Heart right ventricle (tissue), 16 donors: ENCODE measurements around the gene ITGBL1. TPM values are rescaled to one million over a fixed set of nuclear protein-coding genes. Genes with fewer than 3 reads are reported as not detected.

Experiments
- ATAC-seq, 8 donors: fragments of 200-7000 bp; cut with Tn5 transposase; one replicate each; pipeline ENCODE4 v1.9.1; 2020; ENCODE audit warnings: mild to moderate bottlenecking in 8 of 8, moderate library complexity in 8 of 8, moderate number of reproducible peaks in 1 of 8
- DNase-seq, 2 donors: peaks; one replicate each; pipeline ENCODE4 v3.0.0-alpha.2; 2020
- H3K27ac ChIP-seq, 10 donors: fragments of 200-600 bp; sonication (generic) in 2 of 10; one replicate each; pipeline versions ENCODE4 v1.5.0 to v1.8.0; 2020 to 2022; ENCODE audit warnings: mild to moderate bottlenecking in 3 of 10
- H3K27me3 ChIP-seq, 7 donors: fragments of 200-600 bp; one replicate each; pipeline ENCODE4 v1.8.0; 2021 to 2022; ENCODE audit warnings: mild to moderate bottlenecking in 2 of 7
- H3K36me3 ChIP-seq, 9 donors: fragments of 200-600 bp; sonication (generic) in 1 of 9; one replicate each; pipeline versions ENCODE4 v1.5.0 to v1.8.0; 2020 to 2022; ENCODE audit warnings: mild to moderate bottlenecking in 2 of 9
- H3K4me1 ChIP-seq, 9 donors: fragments of 200-600 bp; sonication (generic) in 1 of 9; one replicate each; pipeline versions ENCODE4 v1.5.0 to v1.8.0; 2020 to 2022; ENCODE audit warnings: mild to moderate bottlenecking in 4 of 9
- H3K4me3 ChIP-seq, 10 donors: fragments of 200-600 bp; sonication (generic) in 2 of 10; one replicate each; pipeline versions ENCODE4 v1.5.0 to v1.8.0; 2020 to 2022; ENCODE audit warnings: mild to moderate bottlenecking in 7 of 10, moderate library complexity in 2 of 10
- H3K9me3 ChIP-seq, 11 donors: fragments of 200-600 bp in 10 of 11; sonication (generic) in 2 of 11; one replicate each; pipeline versions ENCODE4 v1.5.0 to v1.8.0; 2013 to 2022; ENCODE audit warnings: mild to moderate bottlenecking in 2 of 11, control low read depth in 1 of 11, moderate library complexity in 1 of 11
- WGBS, 2 donors: extraction: QIAGEN DNeasy Blood & Tissue Kit; methylation state at CpG; one replicate each; pipeline ENCODE4 v1.1.7; 2013; ENCODE audit warnings: inconsistent platforms in 1 of 2; 5-methylcytosine and 5-hydroxymethylcytosine counted together
- intact Hi-C, 10 donors: fragments of 100-400 bp; cut with DNase I; formaldehyde crosslinking; loops; one replicate each; pipeline versions ENCODE4 v1.11.1 to v1.14.2; 2022
- polyA plus RNA-seq, 2 donors: library from polyadenylated mRNA; stranded (reverse); fragments of 200-250 nt; gene quantifications; one replicate each; pipeline ENCODE4 v1.2.3, GENCODE V29; 2013
- total RNA-seq, 10 donors: library from RNA; stranded (reverse); fragmentation: NEBNext Ultra II Directional in 3 of 10; extraction: Animal tissue kit (Norgen Biotek cat#: 25700) in 3 of 10; gene quantifications; one replicate each; pipeline versions ENCODE4 v1.2.1 to v1.2.4, GENCODE V29; 2021 to 2023
- TF ChIP-seq, protein P1 (sequence below), 9 donors: fragments of 200-600 bp; sonication (generic) in 2 of 9; IDR thresholded peaks; one replicate each; pipeline versions ENCODE4 v1.5.0 to v1.8.0; 2021 to 2022; ENCODE audit warnings: antibody characterized with exemption in 9 of 9, mild to moderate bottlenecking in 5 of 9, moderate library complexity in 1 of 9
- donor health status: Arrhythmogenic right ventricular cardiomyopathy.
- donor health status: ischemic (EF 13 %, LVEDD 7.1; RV severe dilation, severe dysfunction).
- donor health status: healthy with polysubstance abuse.
- donor health status: DM: no; HTN: yes; CAD: no.
- donor health status: DM: no; HTN: no; CAD: no.
- donor health status: ischemic (EF 25% LVEDD 6.9; RV normal size, moderate dysfunction).
- donor health status: ischemic (EF 25% LVEDD 5.7; RV mildly dilated, moderate dysfunction).
- donor health status: healthy.
- donor health status: DM: yes; HTN: yes; CAD: no.
- donor health status: Ischemic cardiomyopathy.
- donor health status: ischemic (EF 35%, LVEDD 5.7; RV mildly dilated, moderate dysfunction).
- donor health status: nonischemic (EF 11% LVEDD 7.7; RV severe dilation, severe dysfunction).
- donor health status: DM: yes; HTN: yes; CAD: no.
- donor health status: PGD.
- donor health status: ischemic (EF 29% LVEDD 5.4; RV normal size, mild dysfunction).
- donor health status: nonischemic (EF 23%, LVEDD 6.1; RV moderate dilation, normal function).

The ITGBL1 gene
- total and polyA plus RNA-seq, 12 donors: 0.78 to 11.9 (median 4.3) TPM

DNA sequence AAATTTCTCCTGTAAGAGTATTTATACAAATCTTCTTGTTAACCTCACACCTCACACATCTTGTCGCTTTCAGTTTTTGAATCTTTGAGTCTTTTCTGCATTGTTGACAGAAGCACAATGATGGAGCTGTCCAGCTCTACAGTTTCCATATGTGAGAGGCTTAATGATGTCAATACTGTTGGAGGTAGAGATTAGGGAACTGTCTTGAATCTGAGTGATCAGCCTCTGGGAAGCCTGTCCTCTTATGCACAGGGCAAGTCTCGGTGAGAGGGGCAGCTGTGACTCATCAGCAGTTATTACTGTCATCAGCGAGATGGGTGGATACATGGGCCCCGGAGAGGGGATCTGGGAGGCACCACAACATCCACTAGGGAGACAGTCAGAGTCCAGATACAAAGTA is 4.6 kb upstream of the ITGBL1 start:
- DNase-seq (no peak), ATAC-seq (no peak)
- no peak overlapping the region for H3K4me3 ChIP-seq
- no peaks in the 10 kb centered on the region for H3K9me3 ChIP-seq
- 50 to 55% methylated on average over 4 of the region's 4 CpGs for WGBS, 2 donors
- H3K27ac ChIP-seq: no peak overlapping the region
- H3K27me3 ChIP-seq: no peaks in the 10 kb centered on the region
- H3K36me3 ChIP-seq: no peaks in the 10 kb centered on the region
- no peaks in the 10 kb centered on the region for H3K4me1 ChIP-seq
- TF ChIP-seq, protein P1, sequence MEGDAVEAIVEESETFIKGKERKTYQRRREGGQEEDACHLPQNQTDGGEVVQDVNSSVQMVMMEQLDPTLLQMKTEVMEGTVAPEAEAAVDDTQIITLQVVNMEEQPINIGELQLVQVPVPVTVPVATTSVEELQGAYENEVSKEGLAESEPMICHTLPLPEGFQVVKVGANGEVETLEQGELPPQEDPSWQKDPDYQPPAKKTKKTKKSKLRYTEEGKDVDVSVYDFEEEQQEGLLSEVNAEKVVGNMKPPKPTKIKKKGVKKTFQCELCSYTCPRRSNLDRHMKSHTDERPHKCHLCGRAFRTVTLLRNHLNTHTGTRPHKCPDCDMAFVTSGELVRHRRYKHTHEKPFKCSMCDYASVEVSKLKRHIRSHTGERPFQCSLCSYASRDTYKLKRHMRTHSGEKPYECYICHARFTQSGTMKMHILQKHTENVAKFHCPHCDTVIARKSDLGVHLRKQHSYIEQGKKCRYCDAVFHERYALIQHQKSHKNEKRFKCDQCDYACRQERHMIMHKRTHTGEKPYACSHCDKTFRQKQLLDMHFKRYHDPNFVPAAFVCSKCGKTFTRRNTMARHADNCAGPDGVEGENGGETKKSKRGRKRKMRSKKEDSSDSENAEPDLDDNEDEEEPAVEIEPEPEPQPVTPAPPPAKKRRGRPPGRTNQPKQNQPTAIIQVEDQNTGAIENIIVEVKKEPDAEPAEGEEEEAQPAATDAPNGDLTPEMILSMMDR (IDR thresholded peaks at IDR 0.05): no peak
- intact Hi-C loops: no loop called here

DNA sequence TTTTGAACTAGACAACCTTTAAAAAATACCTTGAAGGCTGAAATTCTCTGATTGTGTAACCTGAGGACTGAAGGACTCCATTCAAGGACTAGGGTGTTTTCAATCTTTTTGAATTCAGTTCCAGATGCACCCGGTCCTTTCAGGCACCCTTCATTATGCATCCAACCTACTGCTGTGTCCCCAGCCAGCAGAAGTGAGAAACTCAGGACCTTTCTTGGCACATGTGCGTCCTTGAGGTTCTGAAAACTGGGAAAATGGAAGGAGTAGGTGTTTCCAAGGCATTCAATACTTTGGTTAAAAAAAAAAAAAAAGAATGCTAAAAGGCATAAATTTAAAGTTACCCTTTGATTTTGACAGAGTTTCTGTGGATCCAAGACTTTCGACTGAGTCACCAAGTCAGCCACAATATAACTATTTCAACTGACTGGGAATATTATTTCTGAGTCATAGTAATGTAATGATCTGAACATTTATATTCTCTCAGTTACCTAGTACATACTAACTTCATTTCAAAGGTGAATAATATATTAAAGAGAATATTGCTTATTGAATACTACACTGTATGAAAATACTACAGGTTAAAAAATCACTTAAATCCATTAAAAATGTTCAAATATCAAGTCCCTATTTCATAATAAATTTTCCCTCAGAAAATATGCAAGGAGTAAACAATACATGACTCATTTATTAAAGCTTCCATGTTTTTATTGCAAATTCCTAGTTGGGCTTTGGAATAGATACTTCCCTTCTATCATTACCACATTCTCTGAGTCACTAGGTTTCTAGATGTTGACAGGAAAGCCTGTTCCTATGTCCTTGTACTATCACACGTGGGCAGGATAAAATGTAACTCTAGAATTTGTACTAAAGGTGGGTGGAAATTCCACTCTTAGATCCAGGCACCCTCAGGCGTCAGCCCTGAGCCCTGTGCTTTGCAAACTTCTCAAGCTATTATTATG is 2.4 kb upstream of the ITGBL1 start:
- TF ChIP-seq, protein P1 (IDR thresholded peaks at IDR 0.05): no peak
- Histone ChIP-seq H3K27me3 (peaks cover 0 to 9% (median 0%) of the 10 kb centered on the region in 7 donors), H3K4me3 (no peak overlapping the region), H3K4me1 (peaks cover 0 to 3% (median 0%) of the 10 kb centered on the region in 9 donors), H3K9me3 (no peaks in the 10 kb centered on the region), H3K27ac (no peak overlapping the region), H3K36me3 (no peaks in the 10 kb centered on the region)
- ATAC-seq (peak in 1 of 8 donors; percentile 36), DNase-seq (no peak)
- WGBS, 2 donors: 47 to 48% methylated on average over 5 of the region's 5 CpGs
- intact Hi-C loops: no loop called here

DNA sequence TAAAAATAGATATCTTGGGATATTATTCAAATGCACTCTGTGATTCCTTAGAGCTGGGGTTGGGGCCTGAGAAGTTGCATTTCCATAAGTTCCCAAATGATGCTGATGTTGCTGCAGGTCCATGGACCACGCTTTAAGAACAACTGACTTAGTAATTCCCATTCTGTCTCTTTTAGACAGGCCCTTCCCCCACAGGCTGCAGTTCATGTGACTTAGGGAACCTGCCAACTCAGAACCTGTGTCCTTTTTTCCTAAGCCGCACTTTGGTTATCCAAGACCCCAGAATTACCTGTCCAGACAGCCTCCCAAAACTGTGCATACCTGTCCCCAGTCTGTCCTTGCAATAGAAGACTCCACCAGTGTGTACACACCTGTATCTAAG is 1.7 kb upstream of the ITGBL1 start:
- H3K9me3 ChIP-seq: no peaks in the 10 kb centered on the region
- H3K4me3 ChIP-seq: no peak overlapping the region
- peaks cover 0 to 3% (median 0%) of the 10 kb centered on the region in 9 donors for H3K4me1 ChIP-seq
- 80 to 84% methylated on average over 2 of the region's 2 CpGs for WGBS, 2 donors
- H3K36me3 ChIP-seq: no peaks in the 10 kb centered on the region
- peaks cover 0 to 9% (median 0%) of the 10 kb centered on the region in 7 donors for H3K27me3 ChIP-seq
- ATAC-seq: no peak
- TF ChIP-seq, protein P1 (IDR thresholded peaks at IDR 0.05): no peak
- no peak for DNase-seq
- H3K27ac ChIP-seq: no peak overlapping the region
- intact Hi-C loops: no loop called here

DNA sequence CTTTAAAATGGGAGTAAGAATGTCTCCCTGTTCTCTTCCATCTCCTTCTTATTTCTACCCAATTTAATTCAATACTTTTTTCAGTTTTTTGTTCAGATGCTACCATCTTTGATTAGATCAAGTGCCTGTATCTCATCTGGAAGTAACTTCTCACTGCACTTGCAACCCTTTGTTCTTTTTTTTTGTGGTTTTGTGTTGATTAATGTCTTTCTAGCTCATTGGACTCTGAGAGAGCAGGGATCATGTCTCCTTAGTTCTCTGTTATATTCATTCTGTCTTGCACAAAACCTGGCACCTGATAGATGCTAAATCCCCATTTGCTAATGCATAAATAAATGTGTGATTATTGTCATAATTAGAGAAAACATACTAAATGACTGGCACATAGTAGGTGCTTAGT is 834 bp upstream of the ITGBL1 start:
- no peak overlapping the region for H3K4me3 ChIP-seq
- TF ChIP-seq, protein P1 (IDR thresholded peaks at IDR 0.05): no peak
- intact Hi-C loops: no loop called here
- DNase-seq (no peak), ATAC-seq (no peak)
- H3K4me1 ChIP-seq: peaks cover 0 to 3% (median 0%) of the 10 kb centered on the region in 9 donors
- peaks cover 0 to 9% (median 0%) of the 10 kb centered on the region in 7 donors for H3K27me3 ChIP-seq
- no peaks in the 10 kb centered on the region for H3K9me3 ChIP-seq
- no peaks in the 10 kb centered on the region for H3K36me3 ChIP-seq
- no peak overlapping the region for H3K27ac ChIP-seq
